HepG2 (cell line): ENCODE results near the gene CYRIA. TPM values are rescaled to one million over a fixed set of nuclear protein-coding genes. Genes with fewer than 3 reads are reported as not detected.
A peak's percentile ranks its signal among the peaks of the same experiment; 100 is the strongest.

Experiments
- ATAC-seq: fragments of 200-7000 bp; cut with Tn5 transposase; 3 replicates; pipeline ENCODE4 v1.9.1; 2020; ENCODE audit warnings: mild to moderate bottlenecking, moderate library complexity
- BruUV-seq: library from RNA; stranded (reverse); fragments of 400-500 nt; replicated peaks from 2 replicates; lab custom pipeline; 2021; lab: Mats Ljungman, UMichigan
- CTCF ChIA-PET: fragments of 300-600 bp; formaldehyde crosslinking; extraction: SDS; loops from one replicate; lab custom pipeline; 2021; ENCODE audit warnings: low total read pairs, inconsistent platforms, low intra/inter-chr PET ratio; lab: Yijun Ruan, JAX
- POLR2A ChIA-PET: fragments of 350-600 bp; sonication (Branson Sonifier 250); formaldehyde crosslinking; loops from one replicate; lab custom pipeline; 2020; ENCODE audit warnings: antibody characterized with exemption, inconsistent platforms; lab: Yijun Ruan, JAX
- DNase-seq: peaks from one replicate; pipeline ENCODE4 v3.0.0-alpha.2; 2015; ENCODE audit warnings: low spot score
- FAIRE-seq: peaks from 3 replicates; lab custom pipeline; 2011; peaks lifted over from hg19 to GRCh38; lab: Jason Lieb, UNC
- H2AFZ ChIP-seq: one replicate; pipeline ENCODE4 v1.6.1; 2011; ENCODE audit warnings: low read length, inconsistent platforms
- H3K27ac ChIP-seq: fragments of 300-600 bp; 3 replicates; pipeline ENCODE4 v1.8.0; 2011; ENCODE audit warnings: mixed run types, mild to moderate bottlenecking, mixed read lengths, low read length, inconsistent platforms; ENCODE audit not compliant: insufficient read depth; ENCODE audit errors: extremely low read length
- H3K27me3 ChIP-seq, 2 experiments: fragments of 200-600 bp in 1 of 2; 2 replicates in 1 of 2; 3 replicates in 1 of 2; pipeline versions ENCODE4 v1.6.0 to v1.8.0; 2011; ENCODE audit warnings: low read length in 2 of 2, mild to moderate bottlenecking in 2 of 2, moderate library complexity in 2 of 2, inconsistent platforms in 1 of 2; ENCODE audit not compliant: insufficient read depth in 2 of 2, control insufficient read depth in 1 of 2
- H3K36me3 ChIP-seq, 2 experiments: fragments of 200-600 bp in 1 of 2; replicated peaks in 1 of 2; 2 replicates in 1 of 2; 3 replicates in 1 of 2; pipeline versions ENCODE4 v1.5.1 to v1.8.0; 2011; ENCODE audit warnings: low read length in 2 of 2, inconsistent platforms in 1 of 2; ENCODE audit not compliant: insufficient read depth in 2 of 2, control insufficient read depth in 1 of 2
- H3K4me1 ChIP-seq: 2 replicates; pipeline ENCODE4 v1.5.1; 2012; ENCODE audit warnings: low read length, inconsistent platforms; ENCODE audit not compliant: insufficient read depth
- H3K4me2 ChIP-seq: 2 replicates; pipeline ENCODE4 v1.6.0; 2011; ENCODE audit warnings: low read depth, low read length, inconsistent platforms
- H3K4me3 ChIP-seq, 3 experiments: fragments of 200-600 bp in 1 of 3; sonication (generic), shearing (Covaris generic) in 1 of 3; replicated peaks in 1 of 3; 2 replicates each; pipeline ENCODE4 v1.5.1; 2011 to 2016; ENCODE audit warnings: low read length in 3 of 3, inconsistent platforms in 2 of 3, low read depth in 2 of 3, mild to moderate bottlenecking in 2 of 3, control low read depth in 1 of 3, mixed read lengths in 1 of 3; ENCODE audit not compliant: insufficient read depth in 1 of 3
- H3K79me2 ChIP-seq: one replicate; pipeline ENCODE4 v1.6.1; 2011; ENCODE audit warnings: low read length, inconsistent platforms; ENCODE audit not compliant: insufficient read depth
- H3K9ac ChIP-seq: 2 replicates; pipeline ENCODE4 v1.6.0; 2011; ENCODE audit warnings: mild to moderate bottlenecking, low read depth, low read length, inconsistent platforms; ENCODE audit not compliant: insufficient read depth
- H3K9me3 ChIP-seq: 2 replicates; pipeline ENCODE4 v1.5.1; 2012; ENCODE audit warnings: mild to moderate bottlenecking, low read length
- H4K20me1 ChIP-seq: 2 replicates; pipeline ENCODE4 v1.6.0; 2011; ENCODE audit warnings: inconsistent platforms, mild to moderate bottlenecking, low read length, moderate library complexity; ENCODE audit not compliant: insufficient read depth
- ARID4A ChIP-seq: sonication (generic); formaldehyde crosslinking; IDR thresholded peaks from 2 replicates; pipeline ENCODE4 v1.5.0; 2020; ENCODE audit warnings: mild to moderate bottlenecking, missing genetic modification reagents, borderline replicate concordance
- CREB1 ChIP-seq, 2 experiments: fragments of 450-650 bp in 1 of 2; IDR thresholded peaks; 2 replicates each; pipeline ENCODE4 v1.6.1; 2016 to 2017; ENCODE audit warnings: control low read depth in 1 of 2, mild to moderate bottlenecking in 1 of 2, missing compliant biosample characterization in 1 of 2, missing genetic modification characterization in 1 of 2
- GATAD1 ChIP-seq: IDR thresholded peaks from 2 replicates; pipeline ENCODE4 v1.6.1; 2016; ENCODE audit warnings: missing genetic modification reagents, missing compliant biosample characterization
- JARID2 ChIP-seq: sonication (generic); formaldehyde crosslinking; IDR thresholded peaks from 2 replicates; pipeline ENCODE4 v1.8.1; 2023; ENCODE audit warnings: missing genetic modification reagents, inconsistent platforms; ENCODE audit not compliant: insufficient replicate concordance
- MZF1 ChIP-seq: sonication (generic); formaldehyde crosslinking; IDR thresholded peaks from 2 replicates; pipeline ENCODE4 v1.8.1; 2023; ENCODE audit warnings: mild to moderate bottlenecking, missing genetic modification reagents, borderline replicate concordance
- NFE2L2 ChIP-seq: fragments of 150-350 bp; IDR thresholded peaks from 2 replicates; pipeline ENCODE4 v1.6.1; 2014; ENCODE audit warnings: low read length
- REPIN1 ChIP-seq: sonication (generic); formaldehyde crosslinking; IDR thresholded peaks from 2 replicates; pipeline ENCODE4 v1.8.0; 2022; ENCODE audit warnings: missing genetic modification reagents, low read depth, mild to moderate bottlenecking, borderline replicate concordance
- STAT5B ChIP-seq: sonication (generic); formaldehyde crosslinking; IDR thresholded peaks from 2 replicates; pipeline ENCODE4 v1.4.0; 2020; ENCODE audit warnings: missing genetic modification reagents
- ZFY ChIP-seq: sonication (generic); formaldehyde crosslinking; IDR thresholded peaks from 2 replicates; pipeline ENCODE4 v1.4.0; 2020; ENCODE audit warnings: missing genetic modification reagents
- ZNF556 ChIP-seq: sonication (generic); formaldehyde crosslinking; IDR thresholded peaks from 2 replicates; pipeline ENCODE4 v1.4.0; 2020; ENCODE audit warnings: mild to moderate bottlenecking, missing genetic modification reagents, borderline replicate concordance
- ZNF564 ChIP-seq: sonication (generic); formaldehyde crosslinking; IDR thresholded peaks from 2 replicates; pipeline ENCODE4 v1.8.1; 2023; ENCODE audit warnings: mild to moderate bottlenecking, missing genetic modification reagents
- WGBS: methylation state at CpG from one replicate; pipeline ENCODE4 v1.1.6; 2017; ENCODE audit warnings: low lambda C conversion rate; 5-methylcytosine and 5-hydroxymethylcytosine counted together
- in situ Hi-C: cut with HindIII; loops from 2 replicates; pipeline ENCODE4 v1.10.0; 2017; ENCODE audit warnings: low pct_unique_long_range_greater_than_20kb; ENCODE audit not compliant: extremely low pct_ligation_motif_present
- intact Hi-C: fragments of 100-400 bp; cut with micrococcal nuclease; formaldehyde crosslinking; loops from one replicate; pipeline ENCODE4 v1.10.0; 2022; ENCODE audit not compliant: unreplicated experiment
- polyA plus RNA-seq, 8 experiments: library from polyadenylated mRNA; depleted of rRNA in 3 of 8; stranded (reverse) in 7 of 8; unstranded in 1 of 8; fragments of >200 nt; fragmentation: Illumina TruSeq in 4 of 8; extraction: Trizol in 4 of 8; gene quantifications; 2 replicates each; pipeline versions ENCODE4 v1.2.1 to v1.2.3, GENCODE V29; 2011 to 2016; ENCODE audit warnings: low read depth in 4 of 8, missing spikeins in 1 of 8, mixed read lengths in 1 of 8; ENCODE audit not compliant: insufficient read depth in 1 of 8
- total RNA-seq, 5 experiments: library from RNA; depleted of rRNA; stranded (reverse); fragments of >200 nt; fragmentation: Illumina TruSeq; extraction: Trizol; gene quantifications; 2 replicates each; pipeline ENCODE4 v1.2.3, GENCODE V29; 2016; ENCODE audit warnings: low read depth in 1 of 5
- TF ChIP-seq, protein P1 (sequence below): sonication (generic); formaldehyde crosslinking; IDR thresholded peaks from 2 replicates; pipeline ENCODE4 v1.5.0; 2020; ENCODE audit warnings: missing genetic modification reagents

The CYRIA gene
- total and polyA plus RNA-seq, 2 of the 13 experiments (the other 11 are each of a cell fraction or from before 2014, with no cell fraction given), result 0.09 TPM; not detected in 1

GRCh38 chr2:16658076-16658739 lies 7.4 kb downstream of the CYRIA start:
- POLR2A ChIA-PET, result no interaction called here
- H3K79me2 ChIP-seq, result no peaks in the 10 kb centered on the region
- DNase-seq, result no peak
- peaks cover 0 to 18% of the 10 kb centered on the region in 2 experiments; a peak in 2 of 5 replicates for H3K27me3 ChIP-seq
- H3K4me3 ChIP-seq, result no peak overlapping the region
- no TSS peak for BruUV-seq
- peaks cover 2% of the 10 kb centered on the region for H3K4me1 ChIP-seq
- TF ChIP-seq JARID2 (no peak), ZFY (no peak), CREB1 (IDR thresholded peaks at IDR 0.05) (0 out of 2 replicates have a peak, but pooled peaks have one; percentile 6), CREB1 (CRISPR knock-in tag; IDR thresholded peaks at IDR 0.05) (no peak)
- no peak overlapping the region for H3K9ac ChIP-seq
- H4K20me1 ChIP-seq, result no peaks in the 10 kb centered on the region
- CTCF ChIA-PET, result no interaction called here
- H3K4me2 ChIP-seq, result no peak overlapping the region
- ATAC-seq, result no peak
- H3K9me3 ChIP-seq, result no peaks in the 10 kb centered on the region
- H3K36me3 ChIP-seq, result no peaks in the 10 kb centered on the region
- H2AFZ ChIP-seq, result no peak overlapping the region
- intact Hi-C loops (no loop called here), in situ Hi-C loops (no loop called here)
- H3K27ac ChIP-seq, result no peak overlapping the region
- 3% methylated on average over 3 of the region's 3 CpGs for WGBS
- FAIRE-seq, result no peak

- Histone ChIP-seq H3K4me2 (no peak overlapping the region), H3K36me3 (no peaks in the 10 kb centered on the region), H3K4me1 (peaks cover 7% of the 10 kb centered on the region), H4K20me1 (no peaks in the 10 kb centered on the region), H3K9me3 (no peaks in the 10 kb centered on the region), H2AFZ (no peak overlapping the region), H3K27me3 (peaks cover 0 to 14% of the 10 kb centered on the region in 2 experiments; a peak in 2 of 5 replicates), H3K27ac (no peak overlapping the region), H3K9ac (no peak overlapping the region), H3K79me2 (no peaks in the 10 kb centered on the region), H3K4me3 (no peak overlapping the region)
- intact Hi-C loops, result no loop called here
- in situ Hi-C loops, result no loop called here
- ATAC-seq (no peak), FAIRE-seq (no peak), DNase-seq (no peak)
- 0% methylated on average over 1 of the region's 1 CpG for WGBS
- ChIA-PET POLR2A (no interaction called here), CTCF (no interaction called here)
- BruUV-seq, result no TSS peak
- TF ChIP-seq, protein P1, sequence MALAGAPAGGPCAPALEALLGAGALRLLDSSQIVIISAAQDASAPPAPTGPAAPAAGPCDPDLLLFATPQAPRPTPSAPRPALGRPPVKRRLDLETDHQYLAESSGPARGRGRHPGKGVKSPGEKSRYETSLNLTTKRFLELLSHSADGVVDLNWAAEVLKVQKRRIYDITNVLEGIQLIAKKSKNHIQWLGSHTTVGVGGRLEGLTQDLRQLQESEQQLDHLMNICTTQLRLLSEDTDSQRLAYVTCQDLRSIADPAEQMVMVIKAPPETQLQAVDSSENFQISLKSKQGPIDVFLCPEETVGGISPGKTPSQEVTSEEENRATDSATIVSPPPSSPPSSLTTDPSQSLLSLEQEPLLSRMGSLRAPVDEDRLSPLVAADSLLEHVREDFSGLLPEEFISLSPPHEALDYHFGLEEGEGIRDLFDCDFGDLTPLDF (CRISPR knock-in tag), result no peak
- TF ChIP-seq NFE2L2 (no peak), ARID4A (CRISPR knock-in tag) (no peak), ZNF556 (CRISPR knock-in tag) (no peak), MZF1 (CRISPR knock-in tag) (no peak), REPIN1 (no peak), GATAD1 (CRISPR knock-in tag) (no peak), STAT5B (CRISPR knock-in tag) (no peak), ZNF564 (CRISPR knock-in tag) (no peak)
Observed at GRCh38 chr2:16657671-16658070, 8.0 kb downstream of the CYRIA start.
